C4-2B (cell line): ENCODE results near the gene PKMYT1.

Experiments used
- CTCF ChIP-seq: fragments of 450-650 bp; conservative IDR thresholded peaks from 2 replicates; pipeline ENCODE4 v1.5.1; 2017; ENCODE audit warnings: mild to moderate bottlenecking
- ZFX ChIP-seq: fragments of 450-650 bp; IDR thresholded peaks from 2 replicates; pipeline ENCODE4 v1.6.1; 2017

GRCh38 chr16:2986623-2987188 is 6.5 kb upstream of the PKMYT1 start:
- no peak for TF ChIP-seq CTCF
- no peak for TF ChIP-seq ZFX
